ENCODE results near the gene FAM89B.

GRCh38 chr11:65562020-65562419, 10.3 kb upstream of the FAM89B start:
- no peak for TF ChIP-seq CTCF (IDR thresholded peaks at IDR 0.05; ENCODE audit: extremely low read depth in 1 of 2, insufficient read depth in 1 of 2, low read depth in 1 of 2, low read length in 2 of 2)
- TF ChIP-seq MAX (IDR thresholded peaks at IDR 0.05; ENCODE audit: insufficient read depth, insufficient read length): no peak
- no peak for TF ChIP-seq POLR2A (IDR thresholded peaks at IDR 0.05; ENCODE audit: low read depth, low read length)
- no peak for TF ChIP-seq POLR2AphosphoS5 (IDR thresholded peaks at IDR 0.05; ENCODE audit: insufficient read depth, low read depth, low read length)
- TF ChIP-seq MYC (IDR thresholded peaks at IDR 0.05; ENCODE audit: low read depth, low read length): no peak

Measured in endothelial cell of umbilical vein (primary cell).